ENCODE data around the gene PRKAR1B. TPM values are rescaled to one million over a fixed set of nuclear protein-coding genes. Genes with fewer than 3 reads are reported as not detected.

PRKAR1B gene
- total RNA-seq, 1 experiment from 2014 or later: 43.3 TPM

DNA sequence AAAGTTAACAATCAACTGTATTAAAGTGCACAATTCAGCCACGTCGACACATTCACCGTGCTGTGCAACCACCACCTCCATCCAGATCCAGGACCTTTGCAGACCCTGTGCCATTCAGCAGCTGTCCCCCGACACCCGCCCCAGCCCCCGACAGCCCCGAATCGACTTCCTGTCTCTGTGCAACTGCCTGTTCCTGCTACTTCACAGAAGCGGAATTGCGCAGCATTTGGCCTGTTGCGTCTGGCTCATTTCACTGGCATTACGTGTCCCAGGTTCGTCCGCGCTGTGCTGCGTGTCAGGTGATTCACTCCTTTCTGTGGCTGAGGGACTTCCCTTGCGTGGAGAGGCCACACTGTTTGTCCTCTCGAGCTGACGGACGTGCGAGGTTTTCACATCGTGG, 33.8 kb downstream of the PRKAR1B start:
- Histone ChIP-seq H3K23ac (ENCODE audit: insufficient read length, low read depth, low read length) (no peak overlapping the region), H2BK15ac (ENCODE audit: low read depth, low read length) (no peak overlapping the region), H3K4me1 (ENCODE audit: insufficient read depth, low read length) (no peaks in the 10 kb centered on the region), H4K91ac (ENCODE audit: insufficient read length, low read depth, low read length) (no peak overlapping the region), H2BK5ac (ENCODE audit: insufficient read length, low read length) (no peak overlapping the region), H4K20me1 (ENCODE audit: control insufficient read depth, insufficient read depth, insufficient read length) (peaks cover 2% of the 10 kb centered on the region), H4K8ac (replicated peaks; ENCODE audit: insufficient read length, low read depth, low read length) (no peak overlapping the region), H3K9ac (ENCODE audit: extremely low read depth, insufficient read length, low read length) (no peak overlapping the region), H3K23me2 (ENCODE audit: insufficient read length, low read depth, low read length, poor library complexity, severe bottlenecking) (no peaks in the 10 kb centered on the region), H3K14ac (ENCODE audit: insufficient read depth, low read length) (no peak overlapping the region), H3K4me2 (ENCODE audit: insufficient read depth, insufficient read length, low read length) (no peak overlapping the region), H3T11ph (ENCODE audit: low read length) (no peak overlapping the region), H2AFZ (ENCODE audit: low read length) (no peak overlapping the region), H2BK120ac (ENCODE audit: low read depth, low read length, poor library complexity, severe bottlenecking) (no peak overlapping the region), H2AK5ac (ENCODE audit: insufficient read length, low read length) (no peak overlapping the region), H3K9me3 (ENCODE audit: control insufficient read depth, low read depth, low read length) (peaks cover 6% of the 10 kb centered on the region), H2BK20ac (ENCODE audit: low read depth, low read length, poor library complexity, severe bottlenecking) (no peak overlapping the region), H4K5ac (ENCODE audit: insufficient read length, low read depth, low read length) (no peak overlapping the region), H3K4ac (ENCODE audit: low read depth, low read length) (no peak overlapping the region), H3K27ac (ENCODE audit: insufficient read length, low read depth, low read length) (no peak overlapping the region), H2BK12ac (ENCODE audit: insufficient read length, low read depth, low read length) (no peak overlapping the region), H3K56ac (ENCODE audit: insufficient read length, low read depth, low read length) (no peak overlapping the region), H3K79me1 (ENCODE audit: insufficient read depth, low read depth, low read length, poor library complexity, severe bottlenecking) (peaks cover 3% of the 10 kb centered on the region), H3K79me2 (ENCODE audit: insufficient read depth, low read length) (no peaks in the 10 kb centered on the region; the same call in 1 of the 2 replicates), H3K27me3 (ENCODE audit: insufficient read depth, low read length) (no peaks in the 10 kb centered on the region), H3K18ac (ENCODE audit: insufficient read length, low read depth, low read length) (no peak overlapping the region)
- Mint-ChIP-seq H3K27ac (peak overlapping the region in 1 of 3 experiments; percentile 70; a peak in 1 of 7 replicates), H3K4me3 (no peak overlapping the region), H3K27me3 (ENCODE audit: low read depth) (no peaks in the 10 kb centered on the region), H3K9me3 (peaks cover 23 to 29% of the 10 kb centered on the region in 2 experiments), H3K4me1 (no peaks in the 10 kb centered on the region), H3K36me3 (ENCODE audit: insufficient read depth in 1 of 3, low read depth in 3 of 3) (peaks cover 45 to 67% (median 56%) of the 10 kb centered on the region in 3 experiments)
- no peak for DNase-seq
- TF ChIP-seq, protein P1, sequence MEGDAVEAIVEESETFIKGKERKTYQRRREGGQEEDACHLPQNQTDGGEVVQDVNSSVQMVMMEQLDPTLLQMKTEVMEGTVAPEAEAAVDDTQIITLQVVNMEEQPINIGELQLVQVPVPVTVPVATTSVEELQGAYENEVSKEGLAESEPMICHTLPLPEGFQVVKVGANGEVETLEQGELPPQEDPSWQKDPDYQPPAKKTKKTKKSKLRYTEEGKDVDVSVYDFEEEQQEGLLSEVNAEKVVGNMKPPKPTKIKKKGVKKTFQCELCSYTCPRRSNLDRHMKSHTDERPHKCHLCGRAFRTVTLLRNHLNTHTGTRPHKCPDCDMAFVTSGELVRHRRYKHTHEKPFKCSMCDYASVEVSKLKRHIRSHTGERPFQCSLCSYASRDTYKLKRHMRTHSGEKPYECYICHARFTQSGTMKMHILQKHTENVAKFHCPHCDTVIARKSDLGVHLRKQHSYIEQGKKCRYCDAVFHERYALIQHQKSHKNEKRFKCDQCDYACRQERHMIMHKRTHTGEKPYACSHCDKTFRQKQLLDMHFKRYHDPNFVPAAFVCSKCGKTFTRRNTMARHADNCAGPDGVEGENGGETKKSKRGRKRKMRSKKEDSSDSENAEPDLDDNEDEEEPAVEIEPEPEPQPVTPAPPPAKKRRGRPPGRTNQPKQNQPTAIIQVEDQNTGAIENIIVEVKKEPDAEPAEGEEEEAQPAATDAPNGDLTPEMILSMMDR (conservative IDR thresholded peaks at IDR 0.05): no peak
- no CpG with 5 or more reads among the region's 22 CpGs for WGBS (ENCODE audit: extremely low coverage, insufficient read length, low lambda C conversion rate)
